GM18873 (cell line): ENCODE data around the gene STAU1.
"Not testable (repeated sequence)": the region's sequence is repeated elsewhere in the genome, so short reads cannot be mapped to it uniquely, and the experiment has no call there.

Source experiments
- ATAC-seq: cut with Tn5 transposase; IDR thresholded peaks from one replicate; pipeline ENCODE4 v1.9.1; 2021; ENCODE audit warnings: mild to moderate bottlenecking, moderate library complexity, moderate number of reproducible peaks; ENCODE audit not compliant: unreplicated experiment, low FRiP score

Gene STAU1

DNA sequence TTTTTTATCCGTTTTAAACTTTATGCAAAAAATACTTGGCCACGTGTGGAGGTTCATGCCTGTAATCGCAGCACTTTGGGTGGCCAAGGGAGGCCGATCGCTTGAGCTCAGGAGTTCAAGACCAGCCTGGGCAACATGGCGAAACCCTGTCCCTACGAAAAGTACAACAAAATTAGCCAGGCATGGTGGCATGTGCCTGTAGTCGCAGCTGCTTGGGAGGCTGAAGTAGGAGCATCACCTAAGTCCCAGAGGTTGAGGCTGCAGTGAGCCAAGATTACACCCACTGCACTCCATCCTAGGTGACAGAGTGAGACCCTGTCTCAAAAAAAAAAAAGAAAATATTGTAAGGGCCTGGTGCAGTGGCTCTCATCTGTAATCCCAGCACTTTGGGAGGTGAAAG is 97.0 kb downstream of the STAU1 start:
- no peak for ATAC-seq

DNA sequence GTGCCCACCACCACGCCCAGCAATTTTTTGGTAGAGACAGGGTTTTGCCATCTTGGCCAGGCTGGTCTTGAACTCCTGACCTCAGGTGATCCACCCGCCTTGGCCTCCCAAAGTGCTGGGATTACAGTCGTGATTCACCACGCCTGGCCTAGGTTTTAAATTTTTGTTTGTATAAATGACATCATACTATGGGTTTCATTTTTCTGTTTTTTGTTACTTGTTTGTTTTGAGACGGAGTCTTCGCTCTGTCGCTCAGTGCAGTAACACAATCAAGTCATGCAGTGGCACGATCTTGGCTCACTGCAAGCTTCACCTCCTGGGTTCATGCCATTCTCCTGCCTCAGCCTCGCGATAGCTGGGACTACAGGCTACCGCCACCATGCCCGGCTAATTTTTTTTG is 105.8 kb downstream of the STAU1 start:
- not testable (repeated sequence) for ATAC-seq

- ATAC-seq: no peak
These were observed 109.8 kb downstream of the STAU1 start for GRCh38 chr20:49078310-49078709.

GRCh38 chr20:49074521-49074920 is 113.6 kb downstream of the STAU1 start:
- no peak for ATAC-seq
